Tibial artery (tissue), 4 donors: ENCODE data around the gene CACNA1H.

Experiments
- DNase-seq, 2 donors: peaks; one replicate each; pipeline ENCODE4 v3.0.0-alpha.2; 2019
- H3K27ac ChIP-seq, 2 donors: fragments of 200-600 bp; sonication (generic) in 1 of 2; 1 replicate in 1 of 2; 2 replicates in 1 of 2; pipeline ENCODE4 v1.5.1; 2018 to 2019; ENCODE audit warnings: mild to moderate bottlenecking in 1 of 2
- H3K27me3 ChIP-seq, 2 donors: fragments of 200-600 bp; sonication (generic) in 1 of 2; one replicate each; pipeline versions ENCODE4 v1.5.1 to v1.6.0; 2016 to 2019
- H3K36me3 ChIP-seq, 3 donors: fragments of 200-600 bp; sonication (generic) in 2 of 3; one replicate each; pipeline ENCODE4 v1.5.1; 2016 to 2019; ENCODE audit warnings: mild to moderate bottlenecking in 2 of 3
- H3K4me1 ChIP-seq, 4 donors: fragments of 200-600 bp; sonication (generic) in 2 of 4; 1 replicate in 3 of 4; 2 replicates in 1 of 4; pipeline ENCODE4 v1.5.1; 2016 to 2019
- H3K4me3 ChIP-seq, 2 donors: fragments of 200-600 bp; sonication (generic) in 1 of 2; 1 replicate in 1 of 2; 2 replicates in 1 of 2; pipeline ENCODE4 v1.5.1; 2018 to 2019; ENCODE audit warnings: mild to moderate bottlenecking in 2 of 2
- H3K9me3 ChIP-seq, 3 donors: fragments of 200-600 bp; sonication (generic) in 1 of 3; one replicate each; pipeline ENCODE4 v1.5.1; 2016 to 2019
- CTCF ChIP-seq, 2 experiments: fragments of 200-600 bp in 1 of 2; fragments of 450-650 bp in 1 of 2; IDR thresholded peaks; one replicate each; pipeline ENCODE4 v1.5.1; 2017 to 2019; ENCODE audit warnings: antibody characterized with exemption in 2 of 2, mild to moderate bottlenecking in 1 of 2, moderate library complexity in 1 of 2
- intact Hi-C: fragments of 100-400 bp; cut with DNase I; formaldehyde crosslinking; loops from one replicate; pipeline ENCODE4 v1.15.0; 2023; ENCODE audit warnings: low total_unique reads

CACNA1H gene

GRCh38 chr16:1208239-1208830, 55.4 kb downstream of the CACNA1H start:
- peaks cover 87 to 96% (median 92%) of the 10 kb centered on the region in 3 donors for H3K36me3 ChIP-seq
- H3K27me3 ChIP-seq = no peaks in the 10 kb centered on the region
- intact Hi-C loops = no loop called here
- H3K9me3 ChIP-seq = no peaks in the 10 kb centered on the region
- no peak for DNase-seq
- H3K27ac ChIP-seq = no peak overlapping the region
- no peaks in the 10 kb centered on the region for H3K4me1 ChIP-seq
- no peak for TF ChIP-seq CTCF (IDR thresholded peaks at IDR 0.05)
- no peak overlapping the region for H3K4me3 ChIP-seq

- peaks cover 90 to 96% (median 93%) of the 10 kb centered on the region in 3 donors for H3K36me3 ChIP-seq
- no peak overlapping the region for H3K27ac ChIP-seq
- H3K4me3 ChIP-seq = no peak overlapping the region
- no peaks in the 10 kb centered on the region for H3K9me3 ChIP-seq
- DNase-seq = no peak
- intact Hi-C loops = no loop called here
- no peaks in the 10 kb centered on the region for H3K4me1 ChIP-seq
- no peak for TF ChIP-seq CTCF (IDR thresholded peaks at IDR 0.05)
- H3K27me3 ChIP-seq = no peaks in the 10 kb centered on the region
These were observed 56.2 kb downstream of the CACNA1H start for GRCh38 chr16:1209081-1209480.

GRCh38 chr16:1210461-1210860, 57.6 kb downstream of the CACNA1H start:
- no peak for TF ChIP-seq CTCF (IDR thresholded peaks at IDR 0.05)
- no peak for DNase-seq
- Histone ChIP-seq H3K9me3 (no peaks in the 10 kb centered on the region), H3K4me3 (no peak overlapping the region), H3K27me3 (no peaks in the 10 kb centered on the region), H3K27ac (no peak overlapping the region), H3K4me1 (no peaks in the 10 kb centered on the region), H3K36me3 (peaks cover 95 to 100% (median 97%) of the 10 kb centered on the region in 3 donors)
- intact Hi-C loops = no loop called here

GRCh38 chr16:1211451-1212268, 58.8 kb downstream of the CACNA1H start:
- H3K4me3 ChIP-seq = no peak overlapping the region
- DNase-seq = no peak
- no peak for TF ChIP-seq CTCF (IDR thresholded peaks at IDR 0.05)
- no peaks in the 10 kb centered on the region for H3K4me1 ChIP-seq
- H3K36me3 ChIP-seq = peaks cover 94 to 100% (median 95%) of the 10 kb centered on the region in 3 donors
- H3K27me3 ChIP-seq = no peaks in the 10 kb centered on the region
- no peak overlapping the region for H3K27ac ChIP-seq
- intact Hi-C loops = no loop called here
- no peaks in the 10 kb centered on the region for H3K9me3 ChIP-seq

- TF ChIP-seq CTCF (IDR thresholded peaks at IDR 0.05) = no peak
- intact Hi-C loops = no loop called here
- Histone ChIP-seq H3K27me3 (no peaks in the 10 kb centered on the region), H3K9me3 (no peaks in the 10 kb centered on the region), H3K36me3 (peaks cover 94 to 100% (median 95%) of the 10 kb centered on the region in 3 donors), H3K4me3 (no peak overlapping the region), H3K27ac (no peak overlapping the region), H3K4me1 (no peaks in the 10 kb centered on the region)
- no peak for DNase-seq
These were observed 59.8 kb downstream of the CACNA1H start for GRCh38 chr16:1212616-1213194.
